ENCODE data around the gene TIMP3. TPM values are rescaled to one million over a fixed set of nuclear protein-coding genes. Genes with fewer than 3 reads are reported as not detected.

Gene TIMP3
- total and polyA plus RNA-seq, 2 donors (not counting 1 experiment from before 2014, with no cell fraction given), result not detected

GRCh38 chr22:32850591-32851517 lies 49.3 kb downstream of the TIMP3 start:
- Histone ChIP-seq H3K27ac (ENCODE audit: low read length in 2 of 2) (no peak overlapping the region), H3K27me3 (replicated peaks in 1 of 4; ENCODE audit: control extremely low read depth in 1 of 4, control insufficient read depth in 3 of 4, insufficient read depth in 4 of 4, low read length in 3 of 4) (peaks cover 0 to 3% (median 0%) of the 10 kb centered on the region in 4 experiments), H2AFZ (ENCODE audit: insufficient read depth, low read depth, low read length, poor library complexity, severe bottlenecking) (no peak overlapping the region), H3K4me3 (ENCODE audit: control extremely low read depth in 1 of 5, extremely low read depth in 1 of 5, insufficient read depth in 1 of 5, low read depth in 2 of 5, low read length in 4 of 5) (no peak overlapping the region), H4K20me1 (ENCODE audit: control insufficient read depth, insufficient read depth, low read length, poor library complexity, severe bottlenecking) (no peaks in the 10 kb centered on the region), H3K36me3 (replicated peaks in 1 of 2; ENCODE audit: control extremely low read depth in 1 of 2, control insufficient read depth in 1 of 2, extremely low read depth in 1 of 2, insufficient read depth in 2 of 2, low read length in 1 of 2) (no peaks in the 10 kb centered on the region), H3K4me2 (replicated peaks; ENCODE audit: low read depth, low read length, poor library complexity, severe bottlenecking) (no peak overlapping the region), H3K4me1 (ENCODE audit: control insufficient read depth in 2 of 2, insufficient read depth in 2 of 2, low read length in 2 of 2) (peaks cover 4 to 7% of the 10 kb centered on the region in 2 donors), H3K9me3 (ENCODE audit: control extremely low read depth in 1 of 3, control insufficient read depth in 2 of 3, insufficient read depth in 1 of 3, low read length in 2 of 3) (no peaks in the 10 kb centered on the region), H3K79me2 (ENCODE audit: control insufficient read depth, insufficient read depth, low read length) (no peaks in the 10 kb centered on the region), H3K9ac (ENCODE audit: low read length) (no peak overlapping the region)
- ATAC-seq (ENCODE audit: low read depth), result no peak
- H3K9me3 Mint-ChIP-seq (ENCODE audit: insufficient read depth), result no peaks in the 10 kb centered on the region
- H3K4me3 Mint-ChIP-seq, result no peak overlapping the region
- peaks cover 22% of the 10 kb centered on the region for H3K27me3 Mint-ChIP-seq
- peaks cover 9% of the 10 kb centered on the region for H3K4me1 Mint-ChIP-seq
- 91% methylated on average over 8 of the region's 11 CpGs for WGBS (ENCODE audit: insufficient coverage)
- DNase-seq, result no peak
- ChIA-PET POLR2A (no interaction called here), CTCF (no interaction called here)
- TF ChIP-seq EZH2 (IDR thresholded peaks at IDR 0.05; ENCODE audit: borderline replicate concordance, insufficient read depth, low read depth, low read length, poor library complexity, severe bottlenecking), result no peak
- no peak for TF ChIP-seq CTCF (IDR thresholded peaks at IDR 0.05)
- intact Hi-C loops (cut with micrococcal nuclease), result no loop called here
- no peak overlapping the region for H3K27ac Mint-ChIP-seq

Data from B cell (primary cell).